Measurements from ENCODE around the gene MPZL3.

DNA sequence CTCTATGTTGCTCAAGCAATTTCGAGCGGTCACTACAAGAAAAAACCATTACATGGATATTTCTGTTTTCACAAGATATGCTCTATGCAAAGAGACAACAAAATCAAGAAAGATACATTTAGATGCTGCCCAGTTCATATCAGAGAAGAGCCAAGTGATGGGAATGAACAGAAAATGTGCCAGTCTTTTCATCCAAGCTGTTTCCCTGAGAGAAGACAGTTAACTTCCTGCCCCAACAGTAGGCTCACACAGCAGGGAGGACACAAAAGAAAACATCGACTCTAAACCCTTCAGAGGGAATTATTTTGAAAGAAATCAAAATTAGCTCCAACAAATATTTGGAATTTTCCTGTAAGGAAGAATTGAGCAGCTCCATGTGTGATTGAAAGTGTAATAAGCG lies 39.0 kb downstream of the MPZL3 start:
- TF ChIP-seq, protein P1, sequence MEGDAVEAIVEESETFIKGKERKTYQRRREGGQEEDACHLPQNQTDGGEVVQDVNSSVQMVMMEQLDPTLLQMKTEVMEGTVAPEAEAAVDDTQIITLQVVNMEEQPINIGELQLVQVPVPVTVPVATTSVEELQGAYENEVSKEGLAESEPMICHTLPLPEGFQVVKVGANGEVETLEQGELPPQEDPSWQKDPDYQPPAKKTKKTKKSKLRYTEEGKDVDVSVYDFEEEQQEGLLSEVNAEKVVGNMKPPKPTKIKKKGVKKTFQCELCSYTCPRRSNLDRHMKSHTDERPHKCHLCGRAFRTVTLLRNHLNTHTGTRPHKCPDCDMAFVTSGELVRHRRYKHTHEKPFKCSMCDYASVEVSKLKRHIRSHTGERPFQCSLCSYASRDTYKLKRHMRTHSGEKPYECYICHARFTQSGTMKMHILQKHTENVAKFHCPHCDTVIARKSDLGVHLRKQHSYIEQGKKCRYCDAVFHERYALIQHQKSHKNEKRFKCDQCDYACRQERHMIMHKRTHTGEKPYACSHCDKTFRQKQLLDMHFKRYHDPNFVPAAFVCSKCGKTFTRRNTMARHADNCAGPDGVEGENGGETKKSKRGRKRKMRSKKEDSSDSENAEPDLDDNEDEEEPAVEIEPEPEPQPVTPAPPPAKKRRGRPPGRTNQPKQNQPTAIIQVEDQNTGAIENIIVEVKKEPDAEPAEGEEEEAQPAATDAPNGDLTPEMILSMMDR (IDR thresholded peaks at IDR 0.05), result no peak
- TF ChIP-seq ZFX (IDR thresholded peaks at IDR 0.05; ENCODE audit: borderline replicate concordance), result no peak
